ENCODE results near the gene PPP1R9B. TPM values are rescaled to one million over a fixed set of nuclear protein-coding genes. Genes with fewer than 3 reads are reported as not detected.

The PPP1R9B gene
- total RNA-seq, 2 donors from 2014 or later, result 36.2 to 79.7 TPM

- H3K27me3 ChIP-seq (replicated peaks; ENCODE audit: insufficient read depth), result no peaks in the 10 kb centered on the region
- H3K36me3 ChIP-seq, result peaks cover 6% of the 10 kb centered on the region in 2 donors
- no peaks in the 10 kb centered on the region for H3K9me3 ChIP-seq
- intact Hi-C loops (cut with DNase I), result no loop called here
- DNase-seq (ENCODE audit: low spot score), result no peak
- no peak for TF ChIP-seq POLR2A (IDR thresholded peaks at IDR 0.05)
- TF ChIP-seq CTCF (IDR thresholded peaks at IDR 0.05), result no peak
- TF ChIP-seq POLR2AphosphoS5 (IDR thresholded peaks at IDR 0.05), result no peak
- no peak overlapping the region for H3K4me3 ChIP-seq
- peak overlapping the region in 1 of 2 donors; percentile 27 for H3K27ac ChIP-seq
- WGBS, result 68% methylated on average over 16 of the region's 16 CpGs
- H3K4me1 ChIP-seq (replicated peaks), result no peaks in the 10 kb centered on the region
These were observed 42.3 kb upstream of the PPP1R9B start for GRCh38 chr17:50192618-50193291.

GRCh38 chr17:50192144-50192617 is 41.7 kb upstream of the PPP1R9B start:
- no peak overlapping the region for H3K4me3 ChIP-seq
- no peak for TF ChIP-seq POLR2A (IDR thresholded peaks at IDR 0.05)
- no peak for TF ChIP-seq POLR2AphosphoS5 (IDR thresholded peaks at IDR 0.05)
- no peak for TF ChIP-seq CTCF (IDR thresholded peaks at IDR 0.05)
- peaks cover 6% of the 10 kb centered on the region in 2 donors for H3K36me3 ChIP-seq
- no peaks in the 10 kb centered on the region for H3K27me3 ChIP-seq (replicated peaks; ENCODE audit: insufficient read depth)
- no peaks in the 10 kb centered on the region for H3K9me3 ChIP-seq
- intact Hi-C loops (cut with DNase I), result no loop called here
- H3K4me1 ChIP-seq (replicated peaks), result no peaks in the 10 kb centered on the region
- DNase-seq (ENCODE audit: low spot score), result no peak
- H3K27ac ChIP-seq, result no peak overlapping the region
- 62% methylated on average over 4 of the region's 4 CpGs for WGBS

GRCh38 chr17:50191359-50192143 is 41.1 kb upstream of the PPP1R9B start:
- no peak for DNase-seq (ENCODE audit: low spot score)
- peaks cover 6% of the 10 kb centered on the region in 2 donors for H3K36me3 ChIP-seq
- H3K27ac ChIP-seq, result no peak overlapping the region
- H3K9me3 ChIP-seq, result no peaks in the 10 kb centered on the region
- 64% methylated on average over 21 of the region's 21 CpGs for WGBS
- TF ChIP-seq POLR2AphosphoS5 (IDR thresholded peaks at IDR 0.05), result no peak
- no peak for TF ChIP-seq POLR2A (IDR thresholded peaks at IDR 0.05)
- no peak for TF ChIP-seq CTCF (IDR thresholded peaks at IDR 0.05)
- H3K4me3 ChIP-seq, result no peak overlapping the region
- H3K4me1 ChIP-seq (replicated peaks), result no peaks in the 10 kb centered on the region
- intact Hi-C loops (cut with DNase I), result no loop called here
- H3K27me3 ChIP-seq (replicated peaks; ENCODE audit: insufficient read depth), result no peaks in the 10 kb centered on the region

- WGBS, result 71% methylated on average over 8 of the region's 8 CpGs
- Histone ChIP-seq H3K4me1 (replicated peaks) (no peaks in the 10 kb centered on the region), H3K36me3 (peaks cover 6% of the 10 kb centered on the region in 2 donors), H3K4me3 (no peak overlapping the region), H3K27me3 (replicated peaks; ENCODE audit: insufficient read depth) (no peaks in the 10 kb centered on the region), H3K9me3 (no peaks in the 10 kb centered on the region), H3K27ac (no peak overlapping the region)
- TF ChIP-seq POLR2AphosphoS5 (IDR thresholded peaks at IDR 0.05) (no peak), POLR2A (IDR thresholded peaks at IDR 0.05) (no peak), CTCF (IDR thresholded peaks at IDR 0.05) (no peak)
- DNase-seq (ENCODE audit: low spot score), result no peak
- intact Hi-C loops (cut with DNase I), result no loop called here
These were observed 40.3 kb upstream of the PPP1R9B start for GRCh38 chr17:50190603-50191358.

All from prostate gland (tissue), 2 donors.